ENCODE results near the gene NGDN.
"Not testable (repeated sequence)": the region's sequence is repeated elsewhere in the genome, so short reads cannot be mapped to it uniquely, and the experiment has no call there.

Gene NGDN, protein sequence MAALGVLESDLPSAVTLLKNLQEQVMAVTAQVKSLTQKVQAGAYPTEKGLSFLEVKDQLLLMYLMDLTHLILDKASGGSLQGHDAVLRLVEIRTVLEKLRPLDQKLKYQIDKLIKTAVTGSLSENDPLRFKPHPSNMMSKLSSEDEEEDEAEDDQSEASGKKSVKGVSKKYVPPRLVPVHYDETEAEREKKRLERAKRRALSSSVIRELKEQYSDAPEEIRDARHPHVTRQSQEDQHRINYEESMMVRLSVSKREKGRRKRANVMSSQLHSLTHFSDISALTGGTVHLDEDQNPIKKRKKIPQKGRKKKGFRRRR

DNA sequence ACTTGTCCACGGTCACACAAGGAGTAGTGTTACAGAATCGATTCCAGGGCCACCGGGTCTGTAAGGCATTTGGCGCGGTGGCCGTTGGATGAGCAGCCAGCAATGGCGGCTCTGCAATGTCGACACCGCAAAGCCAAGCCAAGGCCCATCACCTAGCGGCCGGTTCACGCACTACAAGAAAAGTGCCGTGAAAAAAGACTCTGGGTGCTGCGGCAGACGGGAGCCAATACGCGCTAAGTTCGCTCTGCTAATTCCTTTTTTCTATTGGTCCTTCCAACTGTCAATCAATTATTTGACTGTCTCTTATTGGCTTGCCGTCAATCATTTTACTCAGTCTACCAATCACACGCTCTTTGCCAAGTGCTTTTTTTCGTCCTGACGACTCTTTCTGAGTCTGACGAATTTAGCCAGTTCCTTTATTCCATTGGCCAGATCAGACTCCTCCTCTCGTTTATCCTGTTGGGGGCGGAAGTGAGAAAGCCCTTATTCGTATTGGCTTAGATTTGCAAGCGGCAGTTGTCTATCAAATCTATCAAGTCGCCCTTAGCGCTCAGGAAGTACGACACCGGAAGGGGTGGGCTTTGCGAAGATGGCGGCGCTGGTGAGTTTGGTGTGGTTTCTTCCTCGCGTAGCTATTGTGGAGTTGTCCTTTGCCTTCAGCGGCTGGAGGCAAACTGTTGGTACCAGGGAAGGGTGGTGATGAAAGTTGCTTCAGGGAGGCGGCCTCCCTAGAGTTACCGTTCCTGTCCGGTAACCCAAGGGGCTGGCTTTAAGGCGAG lies at the start of gene NGDN:
TSS of gene NGDN (plus strand) at position 577 of the 779 bp plus-strand sequence. CDS start at position 590, 13 bp downstream.
- in situ Hi-C loops (cut with MboI; ENCODE audit: low sequenced_read_pairs), result no loop called here

DNA sequence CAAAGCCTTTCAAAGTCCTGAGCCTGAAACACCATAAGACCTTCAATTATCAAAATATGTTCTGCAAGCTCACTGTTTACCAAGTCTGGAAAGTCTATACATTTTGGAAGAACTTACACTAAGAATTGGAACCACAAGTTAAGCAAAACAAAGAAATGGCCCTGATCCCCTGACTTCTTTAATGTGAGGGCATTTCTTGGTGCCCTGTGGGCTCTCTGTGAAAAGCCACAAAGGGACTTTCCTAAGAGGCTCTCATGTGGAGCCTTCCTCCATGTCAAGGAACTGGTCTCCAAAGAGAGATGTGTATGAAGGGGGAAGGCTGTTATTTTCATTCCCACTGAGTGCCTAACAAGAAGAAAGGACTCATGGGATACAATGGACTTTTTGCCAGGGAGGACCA lies 47.9 kb upstream of the NGDN start:
- in situ Hi-C loops (cut with MboI; ENCODE audit: low sequenced_read_pairs), result no loop called here

DNA sequence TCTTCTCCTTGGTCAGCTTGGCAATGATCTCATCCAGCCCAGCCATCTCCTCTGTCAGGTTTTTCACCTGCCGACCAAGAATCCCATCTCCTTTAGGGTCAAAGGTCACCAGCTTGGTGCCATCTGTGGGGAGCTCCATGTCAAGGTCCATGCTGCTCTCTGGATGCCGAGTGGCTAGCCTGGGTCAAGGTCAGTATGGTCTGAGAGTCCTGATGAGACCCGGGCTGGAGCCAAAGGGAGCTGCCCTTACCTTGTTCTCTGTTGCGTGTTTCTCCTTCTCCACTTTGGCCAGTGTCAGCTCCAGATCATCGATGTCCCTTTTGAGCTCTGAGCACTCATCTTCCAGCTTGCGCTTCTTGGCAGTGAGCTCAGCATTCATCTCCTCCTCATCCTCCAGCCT lies 45.8 kb upstream of the NGDN start:
- in situ Hi-C loops (cut with MboI; ENCODE audit: low sequenced_read_pairs), result no loop called here

DNA sequence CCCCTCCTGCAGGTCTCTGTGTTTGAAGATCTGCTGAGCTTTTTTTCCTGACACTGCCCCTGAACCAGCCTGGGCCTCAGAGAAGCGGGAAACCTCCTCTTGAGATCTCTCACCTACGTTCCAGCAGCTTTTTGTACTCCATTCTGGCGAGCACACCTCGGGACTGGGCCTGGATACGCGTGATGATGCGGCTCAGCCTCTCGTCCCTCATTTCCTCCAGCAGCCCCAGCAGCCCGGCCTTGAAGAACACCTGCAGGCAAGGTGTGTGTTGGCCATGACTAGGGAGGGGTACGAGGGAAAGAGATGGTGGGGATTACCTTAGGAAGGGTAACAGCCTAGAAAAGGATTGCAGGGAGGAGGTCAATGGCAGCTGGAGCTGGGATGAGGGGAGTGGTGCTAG lies 44.3 kb upstream of the NGDN start:
- in situ Hi-C loops (cut with MboI; ENCODE audit: low sequenced_read_pairs), result no loop called here

DNA sequence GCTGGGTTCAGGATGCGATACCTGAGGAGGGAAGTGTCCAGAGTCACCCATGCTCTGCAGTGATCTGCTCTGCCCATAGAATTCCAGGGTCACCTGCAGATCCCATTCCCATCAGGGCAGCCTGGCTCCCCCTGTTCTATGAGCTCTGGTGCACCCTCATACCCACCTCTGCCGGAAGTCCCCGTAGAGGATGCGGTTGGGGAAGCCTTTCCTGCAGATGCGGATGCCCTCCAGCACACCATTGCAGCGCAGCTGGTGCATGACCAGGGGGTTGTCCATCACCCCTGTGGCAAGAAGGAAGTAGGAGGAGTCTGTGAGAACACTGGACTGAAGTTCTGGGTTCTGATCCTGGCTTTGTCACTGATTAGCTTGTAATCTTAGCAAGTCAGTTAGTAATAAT lies 43.7 kb upstream of the NGDN start:
- in situ Hi-C loops (cut with MboI; ENCODE audit: low sequenced_read_pairs), result not testable (repeated sequence)

DNA sequence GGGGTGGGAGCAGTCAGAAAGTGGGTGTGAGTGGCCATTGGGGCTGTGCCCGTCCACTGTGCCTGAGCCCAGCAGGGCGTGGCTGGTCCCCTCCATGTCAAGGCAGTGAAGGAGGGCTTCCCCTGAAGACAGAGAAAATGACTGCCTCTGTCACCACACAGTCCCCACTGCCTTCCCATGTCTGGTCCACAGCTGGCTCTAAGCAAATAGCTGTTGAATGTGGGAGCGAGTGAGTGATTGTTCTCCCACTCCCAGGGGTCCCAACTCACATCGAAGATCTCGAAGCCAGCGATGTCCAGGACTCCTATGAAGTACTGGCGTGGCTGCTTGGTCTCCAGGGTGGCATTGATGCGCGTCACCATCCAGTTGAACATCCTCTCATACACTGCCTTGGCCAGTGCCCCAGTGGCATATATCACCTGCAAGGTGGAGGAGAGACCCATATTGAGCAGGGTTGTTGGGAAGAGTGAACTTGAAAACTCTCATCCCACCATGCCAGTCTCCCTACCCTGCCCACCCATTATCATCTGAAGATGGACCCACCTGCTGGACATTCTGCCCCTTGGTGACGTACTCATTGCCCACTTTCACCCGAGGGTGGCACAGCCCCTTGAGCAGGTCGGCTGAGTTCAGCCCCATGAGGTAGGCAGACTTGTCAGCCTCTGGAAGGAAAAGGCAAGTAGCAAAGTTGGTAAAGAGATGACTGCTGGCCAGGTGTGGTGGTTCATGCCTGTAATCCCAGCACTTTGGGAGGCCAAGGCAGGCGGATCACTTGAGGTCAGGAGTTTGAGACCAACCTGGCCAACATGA lies 40.6 kb upstream of the NGDN start:
- in situ Hi-C loops (cut with MboI; ENCODE audit: low sequenced_read_pairs), result no loop called here

DNA sequence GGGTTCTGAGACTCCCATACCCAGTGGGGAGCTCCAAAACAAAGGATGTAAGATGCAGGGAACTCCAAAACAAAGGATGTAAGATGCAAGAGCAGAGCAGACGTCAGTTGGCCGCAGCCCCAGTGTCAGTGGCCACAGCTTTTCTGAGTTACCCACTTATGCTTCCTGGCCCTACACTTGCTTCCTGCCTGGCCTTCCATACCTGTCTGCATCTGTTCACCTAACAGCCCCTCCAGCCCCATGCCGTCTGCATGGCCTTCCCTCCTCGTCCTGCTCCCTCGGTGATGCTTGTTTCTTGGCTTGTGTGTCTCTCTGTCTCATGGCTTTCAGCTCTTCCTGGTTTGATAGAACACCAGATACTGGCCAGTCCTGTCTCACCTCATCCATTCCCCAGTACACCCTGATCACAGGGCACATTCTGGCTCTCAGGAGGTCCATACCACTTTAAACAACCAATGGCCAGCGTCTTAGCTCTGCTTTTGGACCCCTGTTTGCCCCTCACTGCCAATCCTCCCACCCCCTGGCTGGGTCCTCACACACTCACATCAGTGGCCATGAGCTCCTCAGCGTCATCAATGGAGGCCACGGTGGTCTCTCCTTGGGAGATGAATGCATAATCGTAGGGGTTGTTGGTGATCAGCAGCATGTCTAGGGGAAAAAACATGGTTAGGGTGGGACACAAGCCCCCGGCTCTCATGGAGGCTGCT lies 39.3 kb upstream of the NGDN start:
- in situ Hi-C loops (cut with MboI; ENCODE audit: low sequenced_read_pairs), result no loop called here

DNA sequence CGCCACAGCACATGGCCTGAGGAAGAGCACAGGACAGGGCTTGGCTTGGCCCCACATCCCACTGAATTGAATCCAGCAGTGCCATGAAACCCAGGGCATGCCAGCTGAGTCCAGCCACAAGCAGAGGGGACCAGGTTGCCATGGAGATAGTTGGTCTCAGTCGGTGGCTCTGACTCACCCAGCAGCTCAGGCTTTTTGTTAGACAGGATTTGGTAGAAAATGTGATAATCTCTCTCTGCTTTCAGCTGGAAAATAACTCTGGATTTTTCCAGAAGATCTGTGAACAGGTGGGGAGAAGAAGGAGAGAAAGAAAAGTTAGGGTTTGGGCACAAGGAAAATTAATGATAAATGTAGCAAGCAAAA lies 38.8 kb upstream of the NGDN start:
- in situ Hi-C loops (cut with MboI; ENCODE audit: low sequenced_read_pairs), result no loop called here

DNA sequence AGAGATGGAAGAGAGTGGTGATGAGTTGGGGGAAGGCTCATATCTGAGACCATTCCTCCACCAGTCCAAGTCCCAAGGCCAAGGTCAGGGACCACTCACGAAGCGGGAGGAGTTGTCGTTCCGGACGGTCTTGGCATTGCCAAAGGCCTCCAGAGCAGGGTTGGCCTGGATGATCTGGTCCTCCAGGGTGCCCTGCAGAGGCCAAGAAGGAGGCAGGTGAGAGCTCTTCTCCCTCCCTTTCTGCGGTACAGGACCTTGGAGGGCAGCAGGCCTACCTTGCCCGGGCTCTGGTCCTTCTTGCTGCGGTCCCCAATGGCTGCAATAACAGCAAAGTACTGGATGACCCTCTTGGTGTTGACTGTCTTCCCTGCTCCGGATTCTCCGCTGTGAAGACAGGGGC lies 38.0 kb upstream of the NGDN start:
- in situ Hi-C loops (cut with MboI; ENCODE audit: low sequenced_read_pairs), result no loop called here

DNA sequence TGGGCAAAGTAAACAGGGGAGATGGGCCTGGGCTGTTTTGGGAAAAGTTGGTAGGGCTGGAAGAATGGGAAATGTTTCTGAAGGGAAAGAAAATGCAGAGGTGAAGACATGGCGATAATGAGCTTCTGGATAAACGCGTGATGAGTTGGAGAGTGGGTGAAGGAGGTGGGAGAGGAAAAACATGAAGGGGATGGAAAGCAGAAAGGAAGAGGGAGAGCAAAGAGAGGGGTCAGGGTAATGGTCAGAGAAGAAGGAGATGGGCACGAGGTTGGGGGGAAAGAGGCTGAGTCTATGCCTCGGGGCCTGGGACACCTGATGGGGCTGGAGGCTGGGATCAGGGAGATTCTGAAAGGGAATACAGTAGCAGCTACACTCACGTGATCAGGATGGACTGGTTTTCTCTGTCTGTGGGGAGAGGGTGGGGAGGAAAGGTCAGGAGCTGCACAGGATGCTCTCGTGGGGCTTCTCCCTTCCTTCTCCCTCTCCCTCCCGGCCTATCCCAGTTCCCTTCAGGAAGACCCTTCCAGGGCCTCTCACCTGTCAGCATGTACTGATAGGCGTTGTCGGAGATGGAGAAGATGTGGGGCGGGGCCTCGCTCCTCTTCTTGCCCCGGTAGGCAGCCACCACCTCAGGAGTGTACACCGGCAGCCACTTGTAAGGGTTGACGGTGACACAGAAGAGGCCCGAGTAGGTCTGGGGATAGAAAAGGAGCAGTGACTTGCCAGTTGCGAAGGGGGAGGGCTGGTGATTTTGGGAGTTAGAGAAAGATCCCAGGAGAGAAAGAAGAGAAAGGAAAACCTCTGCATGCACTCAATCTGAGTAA lies 37.2 kb upstream of the NGDN start:
- in situ Hi-C loops (cut with MboI; ENCODE audit: low sequenced_read_pairs), result no loop called here

DNA sequence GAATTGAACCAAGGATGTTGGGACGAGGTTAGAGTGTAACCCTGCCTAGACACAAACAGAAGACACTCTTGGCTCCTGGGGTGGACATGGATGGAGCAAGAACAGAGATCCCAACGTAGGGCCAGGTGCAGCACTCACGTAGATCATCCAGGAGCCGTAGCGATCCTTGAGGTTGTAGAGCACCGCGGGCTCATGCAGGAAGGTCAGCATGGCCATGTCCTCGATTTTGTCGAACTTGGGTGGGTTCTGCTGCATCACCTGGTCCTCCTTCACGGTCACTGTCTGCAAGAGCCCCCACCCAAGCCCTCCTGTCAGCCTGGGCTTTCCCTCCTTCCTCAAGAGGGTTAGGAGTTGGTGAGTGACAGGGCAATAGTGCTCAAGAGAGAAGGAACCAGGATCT lies 36.6 kb upstream of the NGDN start:
- in situ Hi-C loops (cut with MboI; ENCODE audit: low sequenced_read_pairs), result no loop called here

DNA sequence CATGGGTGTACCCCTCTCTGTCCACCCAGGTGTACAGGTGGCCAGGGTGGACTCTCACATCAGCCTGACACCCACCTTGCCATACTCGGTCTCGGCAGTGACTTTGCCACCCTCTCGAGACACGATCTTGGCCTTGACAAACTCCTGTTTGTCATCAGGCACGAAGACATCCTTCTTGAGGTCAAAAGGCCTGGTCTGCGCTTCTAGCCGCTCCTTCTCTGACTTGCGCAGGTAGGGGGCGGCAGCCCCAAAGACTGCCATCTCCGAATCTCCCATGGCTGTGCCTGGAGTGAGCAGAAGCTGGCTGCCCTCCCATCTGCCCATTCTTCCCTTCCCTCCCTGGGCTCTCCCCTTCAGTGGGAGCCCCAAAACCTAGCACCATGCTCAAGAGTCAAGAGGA lies 36.0 kb upstream of the NGDN start:
- in situ Hi-C loops (cut with MboI; ENCODE audit: low sequenced_read_pairs), result no loop called here

DNA sequence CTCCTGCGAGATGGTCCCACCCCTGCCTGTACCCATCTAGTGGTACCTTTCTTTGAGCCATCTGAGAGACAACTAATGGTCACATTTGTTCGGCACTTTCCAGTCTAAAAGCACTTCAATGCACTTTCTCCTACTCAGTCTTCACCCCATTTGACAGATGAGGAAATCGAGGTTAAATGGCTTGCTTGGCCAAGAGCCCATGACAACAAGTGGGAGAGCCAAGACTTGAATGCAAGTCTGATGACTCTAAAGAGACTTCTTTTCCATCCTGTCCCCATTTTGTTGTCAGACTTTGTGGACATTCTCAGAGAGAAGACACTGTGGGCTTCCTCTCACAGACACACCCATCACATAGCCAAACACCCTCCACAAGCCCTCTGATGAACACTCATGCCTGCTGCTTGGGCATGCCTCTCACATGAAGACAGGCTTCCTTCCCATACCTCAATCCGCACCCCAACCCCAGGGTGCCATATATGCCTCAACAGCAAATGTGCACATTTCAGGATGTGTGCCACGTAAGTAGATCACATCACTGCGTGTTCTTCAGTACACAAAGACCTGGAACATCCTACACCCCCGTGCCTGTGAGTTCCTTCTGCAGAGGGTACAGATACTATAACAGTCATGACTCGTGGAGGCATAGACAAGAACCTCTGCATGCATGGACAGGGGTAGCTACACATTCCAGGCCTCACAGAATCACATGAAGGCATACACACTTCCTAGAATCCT lies 34.8 kb upstream of the NGDN start:
- in situ Hi-C loops (cut with MboI; ENCODE audit: low sequenced_read_pairs), result no loop called here

DNA sequence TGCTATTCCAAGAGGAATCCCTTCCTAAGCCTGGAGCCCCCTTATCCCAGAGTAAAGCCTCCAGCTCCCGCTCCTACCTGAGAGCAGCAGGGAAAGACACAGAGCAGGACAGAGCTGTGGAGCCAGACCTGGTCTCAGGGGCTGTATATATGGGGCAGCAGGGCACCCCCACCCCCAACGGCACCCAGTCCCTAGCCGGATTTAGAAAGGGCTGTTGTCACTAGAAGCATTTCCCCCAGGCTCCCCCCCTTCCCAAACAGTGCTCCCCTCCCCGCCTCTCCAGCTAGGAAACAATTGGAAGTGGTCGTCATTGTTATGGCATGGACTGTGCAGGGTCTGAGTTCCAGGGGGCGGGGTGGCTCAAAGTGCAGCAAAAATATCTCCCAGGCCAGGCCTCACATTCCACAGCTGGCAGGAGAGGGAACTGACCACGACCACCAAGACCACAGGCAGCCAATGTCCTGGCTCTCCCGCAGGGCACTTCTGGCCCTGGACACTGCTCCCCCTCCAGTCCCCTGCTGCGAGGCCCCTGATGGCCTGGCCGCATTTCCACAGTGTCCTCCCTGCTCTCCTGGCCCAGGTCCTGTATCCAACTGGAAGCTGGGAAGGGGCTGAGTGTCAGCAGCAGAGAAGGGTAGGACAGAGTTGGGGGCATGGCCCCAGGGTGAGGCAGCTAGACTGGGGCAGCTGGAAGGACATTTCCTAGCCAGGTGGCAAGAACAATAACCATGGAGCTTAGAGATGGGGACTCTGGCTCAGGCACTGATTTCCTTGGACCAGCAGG lies 33.8 kb upstream of the NGDN start, which contains the start of gene MYH7:
TSS of gene MYH7 (minus strand) at position 118 of the 784 bp plus-strand sequence. CDS start 1,928 bp downstream, outside the sequence.
- in situ Hi-C loops (cut with MboI; ENCODE audit: low sequenced_read_pairs), result no loop called here

DNA sequence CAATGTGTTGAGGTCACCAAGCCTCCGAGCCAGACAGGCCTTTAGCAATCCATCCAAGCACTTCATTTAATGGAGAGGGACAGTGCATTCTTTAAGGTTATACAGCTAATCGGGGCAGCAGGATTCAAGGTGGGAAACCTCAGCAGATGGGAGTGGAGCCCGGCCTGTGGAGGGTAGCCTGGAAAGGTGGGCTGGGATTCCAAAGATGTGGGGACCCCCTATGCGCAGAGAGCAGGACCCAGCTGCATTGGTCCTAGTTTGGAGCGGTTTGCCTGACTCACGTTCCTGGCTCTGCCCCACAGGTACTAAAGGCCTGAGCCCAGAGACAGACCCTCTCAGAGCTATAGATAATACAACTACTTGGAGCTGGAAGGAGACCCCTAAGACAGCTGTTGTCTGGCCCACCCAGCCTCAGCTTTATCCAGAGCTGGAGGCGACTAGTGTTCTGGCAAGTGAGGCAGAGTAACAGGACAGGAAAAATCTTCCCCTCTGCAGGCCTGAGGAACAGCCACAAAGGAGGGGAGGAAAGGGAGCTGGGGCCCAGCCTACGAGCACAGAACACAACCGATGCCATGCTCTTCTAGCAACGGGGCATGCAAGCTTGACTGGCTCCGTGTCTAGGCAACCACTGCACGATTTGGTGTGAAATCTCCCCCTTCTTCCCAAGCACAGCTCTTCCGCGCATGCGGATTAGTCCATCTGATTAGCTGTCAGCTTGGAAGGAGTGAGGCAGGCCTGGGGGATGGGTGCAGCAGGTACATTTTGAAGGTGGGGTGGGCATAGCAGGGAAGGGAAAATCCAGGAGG lies 33.0 kb upstream of the NGDN start:
- in situ Hi-C loops (cut with MboI; ENCODE audit: low sequenced_read_pairs), result no loop called here

DNA sequence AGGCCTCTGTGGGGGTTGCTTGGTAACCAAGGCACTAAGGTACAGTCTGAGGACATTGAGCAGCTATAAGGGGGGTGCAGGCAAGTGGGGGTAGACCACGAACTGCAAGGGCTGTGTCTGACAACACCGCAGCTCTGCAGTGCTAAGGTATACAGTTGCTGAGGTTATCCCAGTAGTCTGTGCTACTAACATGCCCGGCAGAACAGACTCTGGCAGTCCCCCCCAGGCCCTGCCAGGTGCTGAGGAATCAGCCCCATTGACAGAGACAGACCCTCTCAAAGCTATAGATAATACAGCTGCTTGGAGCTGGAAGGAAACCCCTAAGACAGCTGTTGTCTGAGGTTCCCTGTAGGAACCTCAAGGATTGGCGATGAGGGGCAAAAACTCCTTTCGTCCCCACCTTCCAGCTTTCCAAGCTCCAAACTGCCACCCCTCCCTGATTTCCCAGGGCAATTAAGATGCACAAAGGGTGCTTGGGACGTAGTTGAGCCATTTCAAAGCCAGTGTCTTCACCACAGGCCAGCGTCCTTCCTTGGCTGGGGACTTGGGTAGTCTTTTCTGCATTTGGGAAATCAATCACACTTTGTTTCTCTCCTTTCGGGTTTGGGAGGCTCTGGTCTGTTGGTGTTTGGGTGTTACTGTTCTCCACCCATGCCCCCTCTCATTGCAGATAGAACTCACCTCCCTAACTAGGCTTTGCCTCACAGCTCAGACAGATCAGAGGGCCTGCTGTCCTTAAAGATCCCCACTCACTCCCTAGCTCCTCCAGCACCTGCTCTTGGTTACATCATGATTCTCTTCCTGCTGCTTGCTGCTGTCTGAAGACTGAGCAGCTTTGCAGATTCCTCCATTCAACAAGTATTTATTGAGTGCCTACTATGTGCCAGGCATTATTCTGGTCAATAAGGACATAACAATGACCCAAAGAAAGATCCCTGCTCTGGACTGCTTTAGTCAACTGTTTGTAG lies 32.1 kb upstream of the NGDN start:
- in situ Hi-C loops (cut with MboI; ENCODE audit: low sequenced_read_pairs), result no loop called here

Data from HL-60/S4 (cell line).